Hepatocyte (in vitro differentiated cells): ENCODE results near the gene PARP4.

Experiments used
- EZH2 ChIP-seq: fragments of 200-600 bp; sonication (generic); IDR thresholded peaks from 2 replicates; pipeline ENCODE4 v1.6.1; 2016; ENCODE audit warnings: antibody characterized with exemption, mild to moderate bottlenecking, borderline replicate concordance
- TF ChIP-seq, protein P1 (sequence below): fragments of 200-600 bp; sonication (generic); IDR thresholded peaks from 2 replicates; pipeline ENCODE4 v1.5.1; 2016; ENCODE audit warnings: antibody characterized with exemption, mild to moderate bottlenecking; ENCODE audit not compliant: poor library complexity

DNA sequence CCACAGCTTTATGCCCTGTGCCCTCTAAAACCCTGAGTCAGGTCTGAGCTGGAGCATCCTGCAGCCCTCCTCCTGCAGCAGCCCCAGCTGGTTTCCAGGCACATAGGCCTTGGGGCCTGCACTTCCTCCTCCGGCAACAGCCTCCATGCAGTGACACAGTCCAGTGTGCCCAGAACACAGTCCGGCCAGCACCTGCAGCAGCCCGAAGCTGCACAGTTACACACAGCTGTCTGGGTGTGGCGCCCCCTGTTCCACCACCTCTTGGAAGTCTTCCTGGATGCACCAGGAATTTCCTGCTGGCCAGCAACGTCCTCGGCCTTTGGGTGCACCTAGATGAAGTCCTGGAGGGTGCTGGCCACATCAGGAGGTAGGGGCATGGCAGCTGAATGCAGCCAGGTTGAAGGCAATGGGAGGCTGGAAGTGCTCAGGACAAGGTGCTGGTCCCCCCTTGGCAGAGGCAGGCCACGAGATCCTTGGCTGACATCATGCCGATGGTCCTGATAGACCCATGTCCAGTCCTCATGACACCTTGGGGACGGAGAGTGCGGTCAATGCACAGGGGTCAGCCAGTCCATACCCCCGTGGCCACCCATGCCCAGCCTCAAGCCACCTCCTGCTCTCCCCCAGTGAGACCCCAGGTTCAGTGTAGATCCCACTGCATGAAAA is 27.1 kb upstream of the PARP4 start:
- TF ChIP-seq, protein P1, sequence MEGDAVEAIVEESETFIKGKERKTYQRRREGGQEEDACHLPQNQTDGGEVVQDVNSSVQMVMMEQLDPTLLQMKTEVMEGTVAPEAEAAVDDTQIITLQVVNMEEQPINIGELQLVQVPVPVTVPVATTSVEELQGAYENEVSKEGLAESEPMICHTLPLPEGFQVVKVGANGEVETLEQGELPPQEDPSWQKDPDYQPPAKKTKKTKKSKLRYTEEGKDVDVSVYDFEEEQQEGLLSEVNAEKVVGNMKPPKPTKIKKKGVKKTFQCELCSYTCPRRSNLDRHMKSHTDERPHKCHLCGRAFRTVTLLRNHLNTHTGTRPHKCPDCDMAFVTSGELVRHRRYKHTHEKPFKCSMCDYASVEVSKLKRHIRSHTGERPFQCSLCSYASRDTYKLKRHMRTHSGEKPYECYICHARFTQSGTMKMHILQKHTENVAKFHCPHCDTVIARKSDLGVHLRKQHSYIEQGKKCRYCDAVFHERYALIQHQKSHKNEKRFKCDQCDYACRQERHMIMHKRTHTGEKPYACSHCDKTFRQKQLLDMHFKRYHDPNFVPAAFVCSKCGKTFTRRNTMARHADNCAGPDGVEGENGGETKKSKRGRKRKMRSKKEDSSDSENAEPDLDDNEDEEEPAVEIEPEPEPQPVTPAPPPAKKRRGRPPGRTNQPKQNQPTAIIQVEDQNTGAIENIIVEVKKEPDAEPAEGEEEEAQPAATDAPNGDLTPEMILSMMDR = no peak
- TF ChIP-seq EZH2 = no peak
